Ishikawa (cell line): ENCODE results near the gene NUMB.

Experiments used
- CEBPB ChIP-seq: IDR thresholded peaks from 2 replicates; pipeline ENCODE4 v1.6.1; 2012
- CREB1 ChIP-seq: IDR thresholded peaks from 2 replicates; pipeline ENCODE4 v1.6.1; 2012; ENCODE audit warnings: low read depth
- EGR1 ChIP-seq: IDR thresholded peaks from 2 replicates; pipeline ENCODE4 v1.6.1; 2012
- EP300 ChIP-seq: IDR thresholded peaks from 2 replicates; pipeline ENCODE4 v1.6.1; 2012; ENCODE audit warnings: borderline replicate concordance
- FOXM1 ChIP-seq: IDR thresholded peaks from 2 replicates; pipeline ENCODE4 v1.6.1; 2012; ENCODE audit warnings: low read depth, borderline replicate concordance
- MAX ChIP-seq: IDR thresholded peaks from 2 replicates; pipeline ENCODE4 v1.6.1; 2012
- NFIC ChIP-seq: IDR thresholded peaks from 2 replicates; pipeline ENCODE4 v1.6.1; 2012
- RAD21 ChIP-seq: IDR thresholded peaks from 2 replicates; pipeline ENCODE4 v1.6.1; 2012; ENCODE audit warnings: low read depth
- REST ChIP-seq: IDR thresholded peaks from 2 replicates; pipeline ENCODE4 v1.6.1; 2012; ENCODE audit warnings: low read depth, mild to moderate bottlenecking
- TAF1 ChIP-seq: IDR thresholded peaks from 2 replicates; pipeline ENCODE4 v1.6.1; 2012; ENCODE audit warnings: low read depth, mild to moderate bottlenecking
- TCF12 ChIP-seq: IDR thresholded peaks from 2 replicates; pipeline ENCODE4 v1.6.1; 2012; ENCODE audit warnings: low read depth
- TEAD4 ChIP-seq: IDR thresholded peaks from 2 replicates; pipeline ENCODE4 v1.6.1; 2012
- USF1 ChIP-seq: IDR thresholded peaks from 2 replicates; pipeline ENCODE4 v1.6.1; 2012
- YY1 ChIP-seq: IDR thresholded peaks from 2 replicates; pipeline ENCODE4 v1.6.1; 2012; ENCODE audit warnings: low read depth
- ZBTB7A ChIP-seq: IDR thresholded peaks from 2 replicates; pipeline ENCODE4 v1.6.1; 2012; ENCODE audit warnings: low read depth

The NUMB gene

GRCh38 chr14:73325630-73326299 lies 132.6 kb downstream of the NUMB start:
- TF ChIP-seq TCF12 (no peak), TAF1 (no peak), TEAD4 (no peak), CREB1 (no peak), RAD21 (no peak), FOXM1 (no peak), MAX (no peak), NFIC (no peak), USF1 (no peak), ZBTB7A (no peak)

GRCh38 chr14:73325063-73325462 lies 133.3 kb downstream of the NUMB start:
- TF ChIP-seq MAX = no peak
- no peak for TF ChIP-seq ZBTB7A
- no peak for TF ChIP-seq CREB1
- no peak for TF ChIP-seq USF1
- TF ChIP-seq EP300 = no peak
- TF ChIP-seq TAF1 = no peak
- no peak for TF ChIP-seq NFIC
- TF ChIP-seq RAD21 = no peak
- TF ChIP-seq TEAD4 = no peak
- TF ChIP-seq CEBPB = no peak
- no peak for TF ChIP-seq TCF12
- no peak for TF ChIP-seq FOXM1
- no peak for TF ChIP-seq YY1

- TF ChIP-seq REST (no peak), USF1 (no peak)
Measured at GRCh38 chr14:73324533-73324932, 133.8 kb downstream of the NUMB start.

GRCh38 chr14:73323896-73324399 lies 134.4 kb downstream of the NUMB start:
- TF ChIP-seq ZBTB7A = no peak
- TF ChIP-seq NFIC = no peak
- TF ChIP-seq EGR1 = no peak
- TF ChIP-seq CEBPB = no peak
- no peak for TF ChIP-seq MAX
- TF ChIP-seq CREB1 = no peak
- TF ChIP-seq FOXM1 = no peak
- TF ChIP-seq TEAD4 = no peak
- no peak for TF ChIP-seq TCF12
- no peak for TF ChIP-seq RAD21
- no peak for TF ChIP-seq EP300
- TF ChIP-seq YY1 = no peak

- TF ChIP-seq YY1 (no peak), USF1 (no peak), EGR1 (no peak), TAF1 (no peak), FOXM1 (no peak), MAX (no peak), RAD21 (no peak)
Measured at GRCh38 chr14:73313151-73313550, 145.2 kb downstream of the NUMB start.

- no peak for TF ChIP-seq NFIC
Measured at GRCh38 chr14:73312687-73313086, 145.7 kb downstream of the NUMB start.

- TF ChIP-seq YY1 (no peak), TCF12 (no peak), CREB1 (no peak), TEAD4 (no peak)
Measured at GRCh38 chr14:73311708-73312030, 146.7 kb downstream of the NUMB start.
